ENCODE results near the gene FRK.

DNA sequence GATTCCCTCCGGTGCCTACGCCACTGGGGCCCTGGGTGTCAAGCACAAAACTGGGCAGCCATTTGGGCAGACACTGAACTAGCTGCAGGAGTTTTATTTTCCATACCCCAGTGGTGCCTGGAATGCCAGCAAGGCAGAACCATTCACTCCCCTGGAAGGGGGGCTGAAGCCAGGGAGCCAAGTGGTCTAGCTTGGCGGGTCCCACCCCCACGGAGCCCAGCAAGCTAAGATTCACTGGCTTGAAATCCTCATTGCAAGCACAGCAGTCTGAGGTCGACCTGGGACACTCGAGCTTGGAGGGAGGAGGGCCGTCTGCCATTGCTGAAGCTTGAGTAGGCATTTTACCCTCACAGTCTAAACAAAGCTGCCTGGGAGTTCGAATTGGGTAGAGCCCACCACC, 125.3 kb downstream of the FRK start:
- TF ChIP-seq, protein P1, sequence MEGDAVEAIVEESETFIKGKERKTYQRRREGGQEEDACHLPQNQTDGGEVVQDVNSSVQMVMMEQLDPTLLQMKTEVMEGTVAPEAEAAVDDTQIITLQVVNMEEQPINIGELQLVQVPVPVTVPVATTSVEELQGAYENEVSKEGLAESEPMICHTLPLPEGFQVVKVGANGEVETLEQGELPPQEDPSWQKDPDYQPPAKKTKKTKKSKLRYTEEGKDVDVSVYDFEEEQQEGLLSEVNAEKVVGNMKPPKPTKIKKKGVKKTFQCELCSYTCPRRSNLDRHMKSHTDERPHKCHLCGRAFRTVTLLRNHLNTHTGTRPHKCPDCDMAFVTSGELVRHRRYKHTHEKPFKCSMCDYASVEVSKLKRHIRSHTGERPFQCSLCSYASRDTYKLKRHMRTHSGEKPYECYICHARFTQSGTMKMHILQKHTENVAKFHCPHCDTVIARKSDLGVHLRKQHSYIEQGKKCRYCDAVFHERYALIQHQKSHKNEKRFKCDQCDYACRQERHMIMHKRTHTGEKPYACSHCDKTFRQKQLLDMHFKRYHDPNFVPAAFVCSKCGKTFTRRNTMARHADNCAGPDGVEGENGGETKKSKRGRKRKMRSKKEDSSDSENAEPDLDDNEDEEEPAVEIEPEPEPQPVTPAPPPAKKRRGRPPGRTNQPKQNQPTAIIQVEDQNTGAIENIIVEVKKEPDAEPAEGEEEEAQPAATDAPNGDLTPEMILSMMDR (IDR thresholded peaks at IDR 0.05; ENCODE audit: poor library complexity), result no peak
- TF ChIP-seq EZH2 (IDR thresholded peaks at IDR 0.05; ENCODE audit: borderline replicate concordance), result no peak
